ENCODE measurements around the gene TIE1.

Gene TIE1

DNA sequence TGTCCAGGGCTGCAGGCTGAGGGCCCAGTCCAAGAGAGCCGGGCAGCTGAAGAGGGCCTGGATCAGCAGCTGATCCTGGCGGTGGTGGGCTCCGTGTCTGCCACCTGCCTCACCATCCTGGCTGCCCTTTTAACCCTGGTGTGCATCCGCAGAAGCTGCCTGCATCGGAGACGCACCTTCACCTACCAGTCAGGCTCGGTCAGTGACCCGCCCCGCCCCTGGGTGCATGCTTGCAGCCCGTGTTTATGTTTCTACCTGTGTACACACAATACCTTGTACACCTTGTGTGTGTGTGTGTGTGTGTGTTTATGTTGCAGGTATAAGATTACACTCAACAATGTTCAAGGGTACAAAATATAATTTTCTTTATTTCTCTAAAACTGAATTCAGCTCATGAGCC lies 13.0 kb downstream of the TIE1 start:
- Histone ChIP-seq H4K8ac (ENCODE audit: low read depth, low read length) (no peak overlapping the region), H3K27me3 (ENCODE audit: insufficient read depth, low read length, poor library complexity) (no peaks in the 10 kb centered on the region), H2BK120ac (ENCODE audit: low read depth, low read length) (no peak overlapping the region), H4K5ac (ENCODE audit: low read length) (no peak overlapping the region), H3K27ac (ENCODE audit: low read depth, low read length) (no peak overlapping the region), H2BK5ac (ENCODE audit: low read length) (no peak overlapping the region), H2AK5ac (ENCODE audit: low read length) (no peak overlapping the region), H3K4me2 (ENCODE audit: low read length) (no peak overlapping the region), H3K4me1 (ENCODE audit: control insufficient read depth, low read depth, low read length) (no peaks in the 10 kb centered on the region), H3K4me3 (ENCODE audit: low read length) (no peak overlapping the region), H3K36me3 (ENCODE audit: control insufficient read depth, insufficient read depth, low read length) (no peaks in the 10 kb centered on the region), H2BK15ac (replicated peaks; ENCODE audit: low read depth) (no peak overlapping the region), H3K23ac (ENCODE audit: low read length) (no peak overlapping the region), H3K18ac (ENCODE audit: low read length) (no peak overlapping the region), H3K9ac (ENCODE audit: low read length) (no peak overlapping the region), H3K4ac (ENCODE audit: low read depth, low read length) (no peak overlapping the region), H3K79me2 (ENCODE audit: control insufficient read depth, insufficient read depth, low read length) (no peaks in the 10 kb centered on the region), H3K79me1 (ENCODE audit: low read length) (no peaks in the 10 kb centered on the region), H3K56ac (ENCODE audit: low read length) (no peak overlapping the region)
- DNase-seq: no peak
- WGBS (ENCODE audit: extremely low coverage, insufficient coverage, low lambda C conversion rate): no CpG with 5 or more reads among the region's 10 CpGs

DNA sequence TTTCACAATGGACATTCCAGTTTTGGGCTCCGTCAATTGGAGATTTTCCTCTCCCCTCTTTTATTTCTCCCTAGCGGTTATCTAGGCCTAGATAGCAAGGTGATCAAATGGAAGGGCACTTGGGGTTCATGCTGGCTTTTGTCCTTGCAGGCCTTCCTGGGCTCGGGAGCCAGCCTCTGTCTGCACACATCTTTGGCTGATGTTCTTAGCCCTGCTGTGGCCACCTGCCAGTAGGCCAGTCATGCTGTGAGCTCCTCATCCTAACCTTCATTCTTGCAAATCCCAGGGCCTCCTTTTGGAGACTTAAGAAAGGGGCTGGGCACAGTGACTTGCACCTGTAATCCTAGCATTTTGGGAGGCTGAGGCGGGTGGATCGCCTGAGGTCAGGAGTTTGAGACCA lies 13.5 kb downstream of the TIE1 start:
- no peak overlapping the region for H3K18ac ChIP-seq (ENCODE audit: low read length)
- no peak overlapping the region for H3K4me2 ChIP-seq (ENCODE audit: low read length)
- H3K4me1 ChIP-seq (ENCODE audit: control insufficient read depth, low read depth, low read length): no peaks in the 10 kb centered on the region
- H3K79me1 ChIP-seq (ENCODE audit: low read length): no peaks in the 10 kb centered on the region
- no peak overlapping the region for H2BK120ac ChIP-seq (ENCODE audit: low read depth, low read length)
- H3K27me3 ChIP-seq (ENCODE audit: insufficient read depth, low read length, poor library complexity): no peaks in the 10 kb centered on the region
- no peak overlapping the region for H2AK5ac ChIP-seq (ENCODE audit: low read length)
- H3K36me3 ChIP-seq (ENCODE audit: control insufficient read depth, insufficient read depth, low read length): no peaks in the 10 kb centered on the region
- no peak overlapping the region for H3K4ac ChIP-seq (ENCODE audit: low read depth, low read length)
- no peak overlapping the region for H2BK15ac ChIP-seq (replicated peaks; ENCODE audit: low read depth)
- H3K23ac ChIP-seq (ENCODE audit: low read length): no peak overlapping the region
- H3K56ac ChIP-seq (ENCODE audit: low read length): no peak overlapping the region
- H4K8ac ChIP-seq (ENCODE audit: low read depth, low read length): no peak overlapping the region
- H2BK5ac ChIP-seq (ENCODE audit: low read length): no peak overlapping the region
- no peak for DNase-seq
- no peak overlapping the region for H3K4me3 ChIP-seq (ENCODE audit: low read length)
- no peak overlapping the region for H3K27ac ChIP-seq (ENCODE audit: low read depth, low read length)
- no peak overlapping the region for H3K9ac ChIP-seq (ENCODE audit: low read length)
- no peaks in the 10 kb centered on the region for H3K79me2 ChIP-seq (ENCODE audit: control insufficient read depth, insufficient read depth, low read length)
- H4K5ac ChIP-seq (ENCODE audit: low read length): no peak overlapping the region
- no CpG with 5 or more reads among the region's 5 CpGs for WGBS (ENCODE audit: extremely low coverage, insufficient coverage, low lambda C conversion rate)

DNA sequence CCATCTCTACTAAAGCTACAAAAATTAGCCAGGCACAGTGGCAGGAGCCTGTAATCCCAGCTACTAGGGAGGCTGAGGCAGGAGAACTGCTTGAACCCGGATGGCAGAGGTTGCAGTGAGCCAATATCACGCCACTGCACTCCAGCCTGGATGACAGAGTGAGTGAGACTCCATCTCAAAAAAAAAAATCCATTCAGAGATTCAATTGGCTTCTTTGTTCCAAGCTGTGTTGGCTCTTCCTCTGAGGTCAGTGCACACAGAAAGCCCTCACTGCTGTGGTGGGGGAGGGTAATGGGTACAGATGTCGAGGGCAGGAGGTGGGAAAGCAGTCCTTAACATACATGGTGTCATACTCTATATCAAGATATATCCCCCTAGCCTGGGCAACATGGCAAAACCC lies 14.7 kb downstream of the TIE1 start:
- no peak overlapping the region for H2AK5ac ChIP-seq (ENCODE audit: low read length)
- H2BK120ac ChIP-seq (ENCODE audit: low read depth, low read length): no peak overlapping the region
- H3K56ac ChIP-seq (ENCODE audit: low read length): no peak overlapping the region
- H3K23ac ChIP-seq (ENCODE audit: low read length): no peak overlapping the region
- H3K27me3 ChIP-seq (ENCODE audit: insufficient read depth, low read length, poor library complexity): no peaks in the 10 kb centered on the region
- no peak for DNase-seq
- H3K18ac ChIP-seq (ENCODE audit: low read length): no peak overlapping the region
- H3K4me3 ChIP-seq (ENCODE audit: low read length): no peak overlapping the region
- H3K27ac ChIP-seq (ENCODE audit: low read depth, low read length): no peak overlapping the region
- H3K79me2 ChIP-seq (ENCODE audit: control insufficient read depth, insufficient read depth, low read length): no peaks in the 10 kb centered on the region
- H3K79me1 ChIP-seq (ENCODE audit: low read length): no peaks in the 10 kb centered on the region
- no peak overlapping the region for H3K4me2 ChIP-seq (ENCODE audit: low read length)
- no peak overlapping the region for H2BK5ac ChIP-seq (ENCODE audit: low read length)
- H2BK15ac ChIP-seq (replicated peaks; ENCODE audit: low read depth): no peak overlapping the region
- H3K4me1 ChIP-seq (ENCODE audit: control insufficient read depth, low read depth, low read length): no peaks in the 10 kb centered on the region
- no peak overlapping the region for H3K9ac ChIP-seq (ENCODE audit: low read length)
- H3K36me3 ChIP-seq (ENCODE audit: control insufficient read depth, insufficient read depth, low read length): no peaks in the 10 kb centered on the region
- no peak overlapping the region for H4K8ac ChIP-seq (ENCODE audit: low read depth, low read length)
- no CpG with 5 or more reads among the region's 3 CpGs for WGBS (ENCODE audit: extremely low coverage, insufficient coverage, low lambda C conversion rate)
- no peak overlapping the region for H3K4ac ChIP-seq (ENCODE audit: low read depth, low read length)
- H4K5ac ChIP-seq (ENCODE audit: low read length): no peak overlapping the region

DNA sequence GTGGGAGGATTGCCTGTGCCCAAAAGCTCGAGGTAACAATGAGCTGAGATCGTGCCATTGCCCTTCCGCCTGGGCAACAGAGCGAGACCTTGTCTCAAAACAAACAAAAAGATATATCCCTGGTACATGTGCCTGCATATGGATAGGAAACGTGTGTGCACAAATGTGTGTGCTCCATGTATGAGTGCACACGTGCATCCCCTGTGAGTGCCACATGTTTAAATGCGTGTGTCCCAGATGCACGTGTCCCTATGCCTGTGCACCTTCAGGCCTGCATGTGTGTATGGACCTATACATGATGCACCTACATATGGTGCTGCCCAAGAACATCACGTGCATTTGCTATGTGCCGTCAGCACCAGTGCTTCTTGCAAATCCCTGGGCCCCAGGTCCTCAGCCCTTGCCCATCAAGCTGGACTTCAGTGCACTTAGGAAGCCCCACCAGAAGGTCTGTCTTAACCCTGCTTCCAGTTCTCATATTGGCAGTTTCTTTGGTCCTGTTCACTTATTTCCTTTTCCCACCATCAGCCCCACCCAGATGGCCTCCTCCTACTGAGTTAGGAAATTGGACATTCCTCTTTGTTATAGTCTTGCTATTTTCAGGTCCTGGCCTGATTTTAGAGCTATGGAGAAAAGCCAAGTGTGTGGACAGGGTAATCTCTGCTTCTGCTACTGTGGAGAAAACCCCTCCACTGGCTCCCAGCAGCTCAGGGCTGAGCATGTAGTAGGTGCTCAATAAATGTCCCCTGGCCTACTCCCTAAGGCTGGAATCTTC lies 15.4 kb downstream of the TIE1 start:
- H3K18ac ChIP-seq (ENCODE audit: low read length): no peak overlapping the region
- no peak overlapping the region for H2BK5ac ChIP-seq (ENCODE audit: low read length)
- H3K36me3 ChIP-seq (ENCODE audit: control insufficient read depth, insufficient read depth, low read length): no peaks in the 10 kb centered on the region
- H3K4ac ChIP-seq (ENCODE audit: low read depth, low read length): no peak overlapping the region
- no peak overlapping the region for H3K9ac ChIP-seq (ENCODE audit: low read length)
- H3K27me3 ChIP-seq (ENCODE audit: insufficient read depth, low read length, poor library complexity): no peaks in the 10 kb centered on the region
- H4K5ac ChIP-seq (ENCODE audit: low read length): no peak overlapping the region
- H2AK5ac ChIP-seq (ENCODE audit: low read length): no peak overlapping the region
- H3K4me2 ChIP-seq (ENCODE audit: low read length): no peak overlapping the region
- WGBS (ENCODE audit: extremely low coverage, insufficient coverage, low lambda C conversion rate): no CpG with 5 or more reads among the region's 10 CpGs
- H2BK15ac ChIP-seq (replicated peaks; ENCODE audit: low read depth): no peak overlapping the region
- H3K4me3 ChIP-seq (ENCODE audit: low read length): no peak overlapping the region
- H3K79me2 ChIP-seq (ENCODE audit: control insufficient read depth, insufficient read depth, low read length): no peaks in the 10 kb centered on the region
- H3K27ac ChIP-seq (ENCODE audit: low read depth, low read length): no peak overlapping the region
- H3K4me1 ChIP-seq (ENCODE audit: control insufficient read depth, low read depth, low read length): no peaks in the 10 kb centered on the region
- no peaks in the 10 kb centered on the region for H3K79me1 ChIP-seq (ENCODE audit: low read length)
- no peak overlapping the region for H2BK120ac ChIP-seq (ENCODE audit: low read depth, low read length)
- no peak overlapping the region for H3K56ac ChIP-seq (ENCODE audit: low read length)
- H4K8ac ChIP-seq (ENCODE audit: low read depth, low read length): no peak overlapping the region
- H3K23ac ChIP-seq (ENCODE audit: low read length): no peak overlapping the region
- no peak for DNase-seq

DNA sequence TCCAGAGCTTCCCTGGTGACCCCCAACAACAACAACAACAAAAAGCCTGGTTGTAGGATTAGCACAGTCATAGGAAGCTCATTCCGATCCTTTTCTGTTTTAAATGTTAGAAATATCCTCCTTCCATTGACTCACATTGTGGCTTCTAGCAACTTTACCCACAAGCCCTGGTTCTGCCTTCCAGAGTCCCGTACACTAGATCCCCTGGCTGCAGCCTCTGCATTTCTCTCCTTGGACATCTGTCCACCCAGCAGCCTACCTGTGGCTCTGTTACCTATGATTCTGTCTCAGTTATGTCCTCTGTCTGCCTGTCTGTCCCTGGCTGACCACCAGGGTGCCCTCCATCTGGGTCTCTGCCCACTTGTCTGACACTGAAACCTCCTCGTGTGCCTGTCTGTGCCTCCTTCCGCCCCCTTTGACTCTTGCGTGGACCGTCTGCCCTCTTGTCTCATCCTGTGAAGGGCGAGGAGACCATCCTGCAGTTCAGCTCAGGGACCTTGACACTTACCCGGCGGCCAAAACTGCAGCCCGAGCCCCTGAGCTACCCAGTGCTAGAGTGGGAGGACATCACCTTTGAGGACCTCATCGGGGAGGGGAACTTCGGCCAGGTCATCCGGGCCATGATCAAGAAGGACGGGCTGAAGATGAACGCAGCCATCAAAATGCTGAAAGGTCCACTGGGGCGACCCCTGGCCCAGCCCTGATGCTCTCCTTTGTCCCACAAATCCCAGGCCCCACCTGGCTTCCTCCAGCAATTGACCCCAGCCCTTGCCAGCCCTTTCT lies 16.1 kb downstream of the TIE1 start:
- Histone ChIP-seq H3K4me3 (ENCODE audit: low read length) (no peak overlapping the region), H3K56ac (ENCODE audit: low read length) (no peak overlapping the region), H2BK120ac (ENCODE audit: low read depth, low read length) (no peak overlapping the region), H3K9ac (ENCODE audit: low read length) (no peak overlapping the region), H3K23ac (ENCODE audit: low read length) (no peak overlapping the region), H4K8ac (ENCODE audit: low read depth, low read length) (no peak overlapping the region), H2AK5ac (ENCODE audit: low read length) (no peak overlapping the region), H3K79me2 (ENCODE audit: control insufficient read depth, insufficient read depth, low read length) (no peaks in the 10 kb centered on the region), H3K27ac (ENCODE audit: low read depth, low read length) (no peak overlapping the region), H3K79me1 (ENCODE audit: low read length) (no peaks in the 10 kb centered on the region), H3K18ac (ENCODE audit: low read length) (no peak overlapping the region), H3K4ac (ENCODE audit: low read depth, low read length) (no peak overlapping the region), H2BK5ac (ENCODE audit: low read length) (no peak overlapping the region), H3K36me3 (ENCODE audit: control insufficient read depth, insufficient read depth, low read length) (no peaks in the 10 kb centered on the region), H2BK15ac (replicated peaks; ENCODE audit: low read depth) (no peak overlapping the region), H3K27me3 (ENCODE audit: insufficient read depth, low read length, poor library complexity) (no peaks in the 10 kb centered on the region), H3K4me1 (ENCODE audit: control insufficient read depth, low read depth, low read length) (no peaks in the 10 kb centered on the region), H4K5ac (ENCODE audit: low read length) (no peak overlapping the region), H3K4me2 (ENCODE audit: low read length) (no peak overlapping the region)
- no CpG with 5 or more reads among the region's 16 CpGs for WGBS (ENCODE audit: extremely low coverage, insufficient coverage, low lambda C conversion rate)
- no peak for DNase-seq
